Activated CD4-positive, alpha-beta T cell treated with anti-CD3 and anti-CD28 coated beads, Interleukin-2, amount 50 U/mL, for 4 hours (primary cell): ENCODE data around the gene RFC2.
"Not testable (repeated sequence)": the region's sequence is repeated elsewhere in the genome, so short reads cannot be mapped to it uniquely, and the experiment has no call there.

Source experiments
- DNase-seq, 2 experiments: peaks; one replicate each; pipeline ENCODE4 v3.0.0-alpha.2; 2020

The RFC2 gene

DNA sequence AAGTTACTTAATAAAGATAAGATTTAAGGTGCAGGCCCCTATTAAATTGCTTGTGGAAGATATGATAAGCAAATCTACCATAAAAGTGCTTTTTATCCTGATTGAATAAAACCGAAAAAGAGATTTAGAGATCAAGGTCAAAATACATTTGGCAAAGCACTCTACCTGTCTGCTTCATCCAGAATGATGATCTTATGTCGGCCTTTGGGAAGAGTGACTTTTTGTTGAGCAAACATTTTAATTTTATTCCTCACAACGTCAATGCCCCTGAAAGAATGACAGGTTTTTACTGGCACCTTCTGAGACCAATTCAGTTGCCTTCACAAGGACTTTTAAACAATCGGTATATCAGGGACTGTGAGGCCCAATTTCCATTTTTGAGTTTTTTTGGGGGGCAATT, 7.7 kb downstream of the RFC2 start:
- DNase-seq, result no peak

- no peak for DNase-seq
Measured at GRCh38 chr7:74242122-74242443, 12.1 kb downstream of the RFC2 start.

DNA sequence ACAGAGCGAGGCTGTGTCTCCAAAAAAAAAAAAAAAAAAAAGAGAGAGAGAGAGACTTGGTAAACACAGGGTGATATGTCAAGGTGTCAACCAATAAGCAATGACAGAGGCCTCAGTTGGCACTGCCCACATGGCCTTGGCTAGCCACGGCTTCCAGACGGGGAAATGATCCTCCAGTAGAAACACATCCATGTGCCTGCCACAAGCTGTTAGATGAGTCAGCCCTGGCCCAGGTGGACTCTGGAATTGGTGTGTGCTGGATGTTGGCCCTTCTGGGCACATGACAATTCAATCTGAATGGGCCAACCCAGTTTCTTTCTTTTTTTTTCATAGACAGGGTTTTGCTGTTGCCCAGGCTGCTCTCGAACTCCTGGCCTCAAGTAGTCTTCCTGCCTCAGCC, 13.7 kb downstream of the RFC2 start:
- DNase-seq, result no peak

GRCh38 chr7:74236284-74236683, 17.9 kb downstream of the RFC2 start:
- no peak for DNase-seq

DNA sequence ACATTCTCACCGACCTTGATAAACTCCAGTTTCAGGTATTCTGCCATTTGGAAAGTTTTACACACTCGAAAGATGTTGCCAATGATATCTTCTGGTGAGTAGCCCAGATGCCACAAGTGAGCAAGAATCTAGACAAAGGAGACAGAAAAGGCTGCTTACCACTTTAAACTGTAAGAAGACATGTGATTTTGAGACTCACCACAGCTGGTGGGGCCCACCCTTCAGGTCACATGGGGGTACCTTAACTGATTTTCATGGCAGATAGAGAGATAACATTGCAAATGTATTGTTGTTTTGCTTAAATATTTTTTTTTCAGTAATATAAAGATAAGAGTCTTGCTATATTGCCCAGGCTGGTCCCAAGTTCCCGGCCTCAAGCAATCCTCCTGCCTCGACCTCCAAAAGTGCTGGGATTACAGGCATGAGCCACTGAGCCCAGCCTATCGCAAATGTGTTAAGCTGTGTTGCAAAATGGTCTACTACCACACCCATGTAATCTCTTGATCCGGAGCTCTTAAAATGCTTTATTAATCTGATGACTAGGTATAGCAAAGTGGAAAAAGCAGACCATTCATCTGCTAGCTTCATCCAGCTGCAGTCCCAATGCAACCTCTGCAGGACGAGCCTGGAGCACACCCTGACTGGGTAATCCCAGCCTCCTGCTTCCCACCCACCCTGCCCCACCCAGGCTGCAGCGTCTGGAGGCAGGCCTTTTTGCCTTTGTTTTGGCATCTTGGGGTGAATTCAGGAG, 18.5 kb downstream of the RFC2 start:
- no peak for DNase-seq

DNA sequence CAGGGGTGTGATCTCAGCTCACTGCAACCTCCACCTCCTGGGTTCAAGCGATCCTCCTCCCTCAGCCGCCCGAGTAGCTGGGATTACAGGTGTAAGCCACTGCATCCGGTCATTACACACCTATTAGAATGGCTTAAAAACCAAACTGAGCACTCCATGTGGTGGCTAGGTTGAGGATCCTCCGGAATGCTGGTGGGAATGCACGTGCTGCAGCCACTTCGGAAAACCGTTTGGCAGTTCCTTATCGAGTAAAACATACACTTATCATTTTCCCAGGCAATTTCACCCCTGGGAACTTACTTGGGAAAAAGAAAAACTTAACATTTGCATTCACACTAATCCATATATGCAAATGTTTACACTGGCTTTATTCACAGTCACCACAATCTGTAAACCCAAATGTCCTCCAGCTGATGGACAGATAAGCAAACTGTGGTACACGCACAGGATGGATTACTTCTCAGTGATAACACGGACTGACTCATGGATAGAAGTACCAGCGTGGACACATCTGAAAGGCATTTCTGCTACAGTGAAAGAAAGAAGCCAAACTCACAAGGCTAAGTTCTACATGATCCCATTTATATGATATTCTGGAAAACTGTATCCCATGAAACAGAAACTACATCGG, 20.4 kb downstream of the RFC2 start:
- no peak for DNase-seq

DNA sequence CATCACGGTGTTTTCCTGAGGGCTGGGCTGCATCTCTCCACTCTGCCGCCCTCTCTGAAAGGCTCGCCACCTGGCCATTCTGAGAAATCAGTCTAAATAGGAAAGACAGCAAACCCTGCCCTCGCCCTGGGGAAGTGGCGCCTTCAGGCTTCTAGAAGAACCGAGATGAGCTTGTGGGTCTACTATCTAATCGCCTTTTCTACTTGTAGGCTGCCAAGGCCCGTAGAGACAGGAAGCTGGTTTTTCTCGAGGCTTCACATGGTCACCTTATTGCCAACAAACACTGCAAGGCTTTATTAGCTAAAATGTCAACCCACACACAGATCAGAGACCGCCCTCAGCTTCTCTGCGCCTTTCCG, 23.0 kb downstream of the RFC2 start:
- no peak for DNase-seq

DNA sequence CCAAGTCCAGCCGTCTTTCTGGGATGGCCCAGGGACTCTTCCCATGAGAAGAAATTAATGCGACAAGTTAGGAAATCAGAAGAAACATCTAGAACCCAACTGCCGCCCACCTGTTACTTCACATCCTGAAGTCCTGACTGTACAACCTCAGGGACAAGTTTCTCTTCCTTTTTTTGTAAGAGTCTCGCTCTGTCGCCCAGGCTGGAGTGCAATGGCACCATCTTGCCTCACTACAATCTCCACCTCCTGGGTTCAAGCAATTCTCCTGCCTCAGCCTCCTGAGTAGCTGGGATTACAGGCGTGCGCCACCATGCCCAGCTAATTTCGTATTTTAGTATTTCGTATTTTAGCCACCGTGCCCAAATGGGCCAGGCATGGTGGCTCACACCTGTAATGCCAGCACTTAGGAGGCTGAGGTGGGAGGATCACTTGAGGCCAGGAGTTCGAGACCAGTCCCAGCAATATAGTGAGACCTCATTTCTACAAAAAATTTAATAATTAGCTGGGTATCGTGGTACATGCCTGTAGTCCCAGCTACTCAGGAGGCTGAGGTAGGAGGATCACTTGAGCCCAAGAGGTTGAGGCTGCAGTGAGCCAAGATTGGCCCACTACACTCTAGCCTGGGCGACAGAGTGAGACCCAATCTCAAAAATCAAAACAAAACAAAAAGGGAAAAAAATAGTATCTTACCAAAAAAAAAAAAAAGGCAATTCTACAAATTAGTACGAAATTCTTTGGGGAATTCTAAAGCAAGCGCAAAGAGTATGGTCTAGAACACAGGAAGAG, 23.6 kb downstream of the RFC2 start:
- no peak for DNase-seq

GRCh38 chr7:74228951-74229900, 25.0 kb downstream of the RFC2 start:
- no peak for DNase-seq

- DNase-seq, result no peak
Measured at GRCh38 chr7:74226633-74227032, 27.6 kb downstream of the RFC2 start.

DNA sequence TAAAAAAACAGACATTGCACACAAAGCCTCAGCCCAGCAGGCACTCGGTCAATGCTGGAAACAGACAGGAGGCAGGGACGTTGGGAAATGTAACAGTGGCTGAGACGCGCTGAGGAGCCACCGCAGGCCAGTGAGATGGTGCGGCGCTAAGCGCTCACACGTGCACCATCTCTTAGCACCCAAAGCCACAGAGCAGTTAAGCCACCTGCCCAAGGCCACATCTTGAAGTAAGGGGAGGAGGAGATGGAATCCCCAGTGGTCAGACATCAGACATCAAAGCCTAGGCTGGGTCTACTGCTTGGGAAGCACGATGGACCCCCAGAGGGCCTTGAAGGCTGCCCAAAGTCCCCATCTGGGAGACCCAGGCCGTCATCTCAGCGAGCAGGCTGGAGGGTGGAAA, 28.8 kb downstream of the RFC2 start:
- no peak for DNase-seq

GRCh38 chr7:74224907-74225306, 29.3 kb downstream of the RFC2 start:
- DNase-seq, result not testable (repeated sequence)

DNA sequence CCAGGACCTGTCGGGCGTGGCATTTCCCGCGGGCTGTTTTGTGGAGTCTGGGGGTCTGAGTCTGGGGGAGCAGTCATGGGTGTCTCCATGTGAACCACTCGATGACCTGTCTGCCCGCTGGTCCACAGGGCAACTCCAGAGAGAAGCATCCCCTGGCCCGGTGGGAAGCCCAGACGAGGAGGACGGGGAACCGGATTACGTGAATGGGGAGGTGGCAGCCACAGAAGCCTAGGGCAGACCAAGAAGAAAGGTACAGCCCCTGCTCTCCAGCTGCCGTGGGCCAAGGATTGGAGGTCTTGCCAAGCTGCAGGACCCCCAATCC, 29.7 kb downstream of the RFC2 start:
- DNase-seq, result no peak

- DNase-seq, result no peak
Measured at GRCh38 chr7:74223711-74224510, 30.3 kb downstream of the RFC2 start.

DNA sequence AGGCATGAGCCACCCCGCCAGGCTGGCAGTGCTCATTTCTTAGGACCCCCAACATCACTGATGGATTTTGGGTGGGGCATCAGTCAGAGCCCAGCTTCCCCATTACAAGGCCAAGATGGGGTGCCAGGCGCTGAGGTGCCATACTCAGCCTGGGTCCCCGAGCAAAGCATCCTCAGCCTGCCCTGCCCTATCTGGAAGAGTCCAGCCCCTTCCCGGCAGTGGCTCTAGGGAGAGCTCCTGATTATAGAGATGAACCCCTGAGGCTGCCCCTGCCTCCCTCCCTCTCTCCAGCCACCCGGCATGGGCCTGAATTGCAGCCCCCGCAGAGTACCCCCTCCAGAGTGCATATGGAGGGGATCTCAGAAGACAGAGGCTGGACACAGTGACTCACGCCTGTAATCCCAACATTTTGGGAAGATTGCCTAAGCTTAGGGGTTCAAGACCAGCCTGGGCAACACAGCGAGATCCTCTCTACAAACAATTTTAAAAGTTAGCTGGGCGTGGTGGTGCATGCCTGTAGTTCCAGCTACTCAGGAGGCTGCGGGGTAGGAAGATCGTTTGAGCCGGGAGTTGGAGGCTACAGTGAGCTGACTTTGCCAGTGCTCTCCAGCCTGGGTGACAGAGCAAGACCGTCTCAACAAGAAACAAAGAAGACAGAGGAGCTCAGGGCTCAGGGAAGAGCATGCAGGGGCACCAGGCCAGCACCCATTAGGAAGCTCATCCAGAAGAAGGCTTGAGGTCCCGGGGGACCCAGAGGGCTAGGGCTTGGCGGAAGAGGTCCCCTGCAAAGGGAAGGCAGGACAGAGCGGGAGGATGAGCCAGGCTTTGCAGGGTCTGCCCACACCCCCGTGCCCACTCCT, 31.1 kb downstream of the RFC2 start:
- DNase-seq, result no peak

DNA sequence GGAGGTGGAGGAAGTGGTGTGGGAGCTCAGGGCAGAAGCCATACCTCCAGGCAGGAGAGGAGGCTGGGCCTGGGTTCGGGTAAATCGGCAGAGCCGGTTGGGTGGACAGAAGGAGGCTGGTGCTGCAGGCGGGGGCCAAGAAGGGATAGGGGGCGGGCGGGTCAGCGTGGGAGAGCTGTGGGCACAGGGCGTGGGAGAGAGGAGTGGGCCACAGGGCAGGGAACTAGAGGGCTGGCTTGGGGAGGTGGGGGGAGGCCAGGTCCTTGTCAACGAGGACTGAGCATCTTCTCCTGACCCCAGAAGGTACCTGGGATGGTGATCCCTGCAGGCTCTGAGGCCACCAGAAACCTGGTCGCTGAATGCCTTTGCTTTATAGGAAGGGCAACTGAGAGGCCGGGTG, 32.5 kb downstream of the RFC2 start:
- no peak for DNase-seq

GRCh38 chr7:74220229-74220628, 34.0 kb downstream of the RFC2 start:
- no peak for DNase-seq

DNA sequence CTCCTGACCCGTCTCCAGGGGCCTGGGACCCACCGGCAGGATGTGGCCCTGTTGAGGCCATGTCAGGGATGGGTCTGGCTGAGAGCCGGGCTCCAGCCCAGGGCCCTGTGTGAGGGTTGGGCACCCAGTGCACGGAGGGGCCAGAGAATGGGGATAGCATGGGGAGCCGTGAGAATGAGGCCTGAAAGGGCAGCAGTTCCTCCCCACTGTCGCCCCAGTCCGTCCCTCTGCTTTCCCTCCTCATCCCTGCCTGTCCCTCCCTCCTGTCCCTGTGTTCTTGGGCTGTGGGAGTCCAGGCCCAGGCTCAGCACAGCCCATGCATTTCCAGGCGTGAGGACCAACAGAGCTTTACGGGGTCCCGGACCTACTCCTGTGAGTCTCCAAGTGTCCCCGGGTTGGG, 34.8 kb downstream of the RFC2 start:
- DNase-seq, result no peak

DNA sequence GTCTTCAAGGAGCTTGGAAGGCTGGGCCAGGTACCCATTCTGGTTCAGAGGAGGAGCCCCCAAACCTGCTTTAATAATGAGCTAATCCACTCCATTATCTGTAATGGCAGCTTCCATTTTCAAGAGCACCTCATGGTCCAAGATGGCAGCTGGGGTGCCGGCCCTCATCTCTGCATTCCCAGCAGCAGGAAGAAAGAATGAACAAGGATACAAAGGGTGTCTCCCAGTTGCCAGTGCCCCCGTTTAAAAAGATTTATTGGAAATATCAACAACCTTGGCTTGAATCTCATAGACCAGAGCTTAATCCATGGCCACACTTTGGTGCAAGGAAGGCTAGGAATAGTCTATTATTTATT, 35.9 kb downstream of the RFC2 start:
- DNase-seq, result no peak

- DNase-seq, result no peak
Measured at GRCh38 chr7:74217455-74218342, 36.5 kb downstream of the RFC2 start.
